ENCODE results near the gene PLXNA4. TPM values are rescaled to one million over a fixed set of nuclear protein-coding genes. Genes with fewer than 3 reads are reported as not detected.

Gene PLXNA4
- total RNA-seq, 2 donors from 2014 or later, result 9.5 to 18.0 TPM

DNA sequence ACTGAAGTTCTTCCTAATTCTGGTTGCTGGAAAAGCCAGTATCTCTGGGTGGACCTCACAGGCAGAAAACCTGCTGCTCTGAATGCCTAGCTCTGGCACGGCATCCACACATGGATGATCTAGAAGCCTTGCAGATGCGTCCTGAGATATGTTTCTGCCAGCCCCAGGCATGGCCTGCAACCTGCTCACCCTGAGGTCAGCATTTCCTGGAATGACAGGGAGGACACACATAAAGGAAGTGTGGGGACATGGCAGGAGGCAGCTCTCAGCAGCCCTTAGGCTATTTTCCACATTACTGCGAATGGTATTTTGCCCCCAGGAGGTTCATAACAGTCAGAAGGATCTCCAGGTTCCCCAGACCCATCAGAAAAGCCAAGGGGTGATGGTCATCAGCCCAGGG lies 23.2 kb downstream of the PLXNA4 start:
- Histone ChIP-seq H3K4me1 (no peaks in the 10 kb centered on the region), H3K9me3 (peaks cover 0 to 14% of the 10 kb centered on the region in 2 donors), H3K27me3 (no peaks in the 10 kb centered on the region), H3K4me3 (no peak overlapping the region), H3K27ac (no peak overlapping the region), H3K36me3 (no peaks in the 10 kb centered on the region)
- TF ChIP-seq, protein P1, sequence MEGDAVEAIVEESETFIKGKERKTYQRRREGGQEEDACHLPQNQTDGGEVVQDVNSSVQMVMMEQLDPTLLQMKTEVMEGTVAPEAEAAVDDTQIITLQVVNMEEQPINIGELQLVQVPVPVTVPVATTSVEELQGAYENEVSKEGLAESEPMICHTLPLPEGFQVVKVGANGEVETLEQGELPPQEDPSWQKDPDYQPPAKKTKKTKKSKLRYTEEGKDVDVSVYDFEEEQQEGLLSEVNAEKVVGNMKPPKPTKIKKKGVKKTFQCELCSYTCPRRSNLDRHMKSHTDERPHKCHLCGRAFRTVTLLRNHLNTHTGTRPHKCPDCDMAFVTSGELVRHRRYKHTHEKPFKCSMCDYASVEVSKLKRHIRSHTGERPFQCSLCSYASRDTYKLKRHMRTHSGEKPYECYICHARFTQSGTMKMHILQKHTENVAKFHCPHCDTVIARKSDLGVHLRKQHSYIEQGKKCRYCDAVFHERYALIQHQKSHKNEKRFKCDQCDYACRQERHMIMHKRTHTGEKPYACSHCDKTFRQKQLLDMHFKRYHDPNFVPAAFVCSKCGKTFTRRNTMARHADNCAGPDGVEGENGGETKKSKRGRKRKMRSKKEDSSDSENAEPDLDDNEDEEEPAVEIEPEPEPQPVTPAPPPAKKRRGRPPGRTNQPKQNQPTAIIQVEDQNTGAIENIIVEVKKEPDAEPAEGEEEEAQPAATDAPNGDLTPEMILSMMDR (IDR thresholded peaks at IDR 0.05), result no peak
- no peak for DNase-seq (ENCODE audit: low spot score)

DNA sequence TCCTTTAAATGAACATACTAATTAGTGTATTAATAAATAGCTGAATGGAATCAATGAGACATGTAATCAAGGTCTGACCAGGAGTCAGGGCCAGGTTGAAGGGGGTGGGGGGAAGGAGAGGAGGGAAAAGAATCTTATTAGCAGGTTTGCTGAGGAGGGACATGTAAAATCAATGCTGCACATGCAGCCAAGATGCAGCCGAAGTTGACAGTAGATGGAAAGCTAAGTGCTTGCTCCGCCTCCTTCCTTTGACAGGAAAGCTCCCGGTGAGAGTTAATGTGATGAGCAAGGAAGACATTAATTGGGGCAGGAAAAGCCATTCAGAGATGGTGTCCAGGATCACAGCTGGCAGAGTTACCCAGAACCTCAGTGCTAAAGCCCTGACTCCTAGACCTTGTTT lies 24.4 kb downstream of the PLXNA4 start:
- no peaks in the 10 kb centered on the region for H3K4me1 ChIP-seq
- DNase-seq (ENCODE audit: low spot score), result no peak
- no peaks in the 10 kb centered on the region for H3K27me3 ChIP-seq
- TF ChIP-seq, protein P1 (IDR thresholded peaks at IDR 0.05), result no peak
- no peak overlapping the region for H3K27ac ChIP-seq
- no peak overlapping the region for H3K4me3 ChIP-seq
- peaks cover 0 to 14% of the 10 kb centered on the region in 2 donors for H3K9me3 ChIP-seq
- H3K36me3 ChIP-seq, result no peaks in the 10 kb centered on the region

DNA sequence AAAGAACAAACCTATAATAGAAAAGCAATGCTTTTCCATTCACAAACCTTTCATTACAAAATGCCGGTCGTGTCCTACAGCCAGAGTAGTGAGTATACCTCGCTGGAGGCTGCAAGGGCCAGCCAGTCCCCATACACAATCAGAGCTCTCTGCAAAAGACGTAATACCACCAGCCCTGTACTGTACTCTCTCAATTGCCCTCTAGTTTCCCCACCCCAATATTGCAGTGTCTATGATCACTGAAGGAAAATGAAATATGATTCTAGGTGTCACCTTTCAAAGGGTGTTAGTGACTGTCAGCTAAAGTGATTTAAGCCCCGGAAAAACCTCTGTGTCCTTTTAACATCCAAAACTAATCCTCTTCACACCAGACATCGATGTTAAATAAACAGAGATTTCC lies 24.8 kb downstream of the PLXNA4 start:
- H3K4me1 ChIP-seq, result no peaks in the 10 kb centered on the region

DNA sequence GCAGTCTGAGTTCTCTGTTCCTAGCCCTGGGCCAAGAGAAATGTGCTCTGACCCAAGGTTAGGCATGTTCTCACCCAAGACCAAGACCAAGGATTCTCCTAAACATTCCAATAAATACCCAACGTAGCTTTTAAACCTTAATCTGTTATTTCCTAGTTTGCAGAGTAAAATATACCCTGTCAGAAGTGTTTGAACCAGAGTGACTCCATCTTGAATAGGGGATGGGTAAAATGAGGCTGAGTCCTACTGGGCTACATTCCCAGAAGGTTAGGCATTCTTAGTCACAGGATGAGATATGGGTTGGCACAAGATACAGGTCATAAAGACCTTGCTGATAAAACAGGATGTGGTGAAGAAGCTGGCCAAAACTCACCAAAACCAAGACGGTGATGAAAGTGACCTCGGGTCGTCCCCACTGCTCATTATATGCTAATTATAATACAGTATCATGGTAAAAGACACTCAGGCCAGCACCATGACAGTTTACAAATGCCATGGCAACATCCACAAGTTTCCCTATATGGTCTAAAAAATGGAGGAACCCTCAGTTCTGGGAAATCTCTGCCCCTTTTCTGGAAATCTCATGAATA lies 27.7 kb downstream of the PLXNA4 start:
- H3K36me3 ChIP-seq, result no peaks in the 10 kb centered on the region
- no peak for DNase-seq (ENCODE audit: low spot score)
- peaks cover 0 to 14% of the 10 kb centered on the region in 2 donors for H3K9me3 ChIP-seq
- H3K27ac ChIP-seq, result no peak overlapping the region
- TF ChIP-seq, protein P1 (IDR thresholded peaks at IDR 0.05), result no peak
- no peaks in the 10 kb centered on the region for H3K4me1 ChIP-seq
- no peaks in the 10 kb centered on the region for H3K27me3 ChIP-seq
- no peak overlapping the region for H3K4me3 ChIP-seq

More for the DNA sequence above, 24.8 kb downstream of the PLXNA4 start:
- peaks cover 0 to 14% of the 10 kb centered on the region in 2 donors for H3K9me3 ChIP-seq
- no peaks in the 10 kb centered on the region for H3K27me3 ChIP-seq
- TF ChIP-seq, protein P1 (IDR thresholded peaks at IDR 0.05), result no peak
- no peaks in the 10 kb centered on the region for H3K36me3 ChIP-seq
- no peak for DNase-seq (ENCODE audit: low spot score)
- no peak overlapping the region for H3K4me3 ChIP-seq
- no peak overlapping the region for H3K27ac ChIP-seq

DNA sequence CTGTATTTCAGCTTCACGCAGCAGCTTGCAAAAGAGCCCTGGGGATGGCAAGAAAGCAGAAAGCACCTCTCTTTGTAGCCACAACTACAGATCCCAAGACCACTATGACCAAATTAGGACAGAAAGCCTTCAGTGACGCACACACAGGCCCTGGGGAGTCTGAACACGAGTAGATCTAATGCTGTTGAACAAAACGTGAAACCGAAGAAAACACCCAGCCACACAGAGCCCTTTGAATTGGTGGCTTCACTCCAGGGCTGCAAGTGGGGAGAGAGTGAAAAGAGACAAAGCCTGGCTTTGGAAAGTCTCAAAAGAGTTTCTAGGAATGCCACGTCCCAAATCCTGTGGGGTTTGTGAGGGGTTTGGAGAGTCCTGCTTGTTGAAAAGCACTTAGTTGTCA lies 28.4 kb downstream of the PLXNA4 start:
- Histone ChIP-seq H3K27ac (no peak overlapping the region), H3K9me3 (peaks cover 0 to 14% of the 10 kb centered on the region in 2 donors), H3K27me3 (no peaks in the 10 kb centered on the region), H3K4me3 (no peak overlapping the region), H3K36me3 (no peaks in the 10 kb centered on the region), H3K4me1 (no peaks in the 10 kb centered on the region)
- TF ChIP-seq, protein P1 (IDR thresholded peaks at IDR 0.05), result no peak
- no peak for DNase-seq (ENCODE audit: low spot score)

Measured in right atrium auricular region (tissue), 2 donors.